K562 (cell line): ENCODE measurements around the gene UBE2D2. TPM values are rescaled to one million over a fixed set of nuclear protein-coding genes. Genes with fewer than 3 reads are reported as not detected.

ENCODE experiments used
- BRD4 ChIP-seq: fragments of 200-600 bp; sonication (generic); IDR thresholded peaks from 2 replicates; pipeline ENCODE4 v1.6.1; 2017; ENCODE audit warnings: inconsistent platforms
- CBFA2T3 ChIP-seq: fragments of 450-650 bp; IDR thresholded peaks from 2 replicates; pipeline ENCODE4 v1.6.1; 2017
- CREB5 ChIP-seq: fragments of 250-450 bp; sonication (Bioruptor Pico); IDR thresholded peaks from 2 replicates; pipeline ENCODE4 v1.5.0; 2020; ENCODE audit warnings: mild to moderate bottlenecking
- CUX1 ChIP-seq: fragments of 200-800 bp; sonication (Bioruptor generic); IDR thresholded peaks from 2 replicates; pipeline ENCODE4 v1.6.1; 2016; ENCODE audit warnings: missing genetic modification characterization, missing compliant biosample characterization
- DDX20 ChIP-seq: fragments of 450-650 bp; IDR thresholded peaks from 2 replicates; pipeline ENCODE4 v1.6.1; 2016; ENCODE audit warnings: missing genetic modification characterization, low read depth, mild to moderate bottlenecking, missing compliant biosample characterization, moderate library complexity
- ELK3 ChIP-seq: fragments of 450-650 bp; formaldehyde crosslinking; IDR thresholded peaks from 2 replicates; pipeline ENCODE4 v1.4.0; 2020; ENCODE audit warnings: mild to moderate bottlenecking
- FOXA3 ChIP-seq, 2 experiments: fragments of 450-650 bp in 1 of 2; sonication (generic) in 1 of 2; formaldehyde crosslinking; IDR thresholded peaks in 1 of 2; conservative IDR thresholded peaks in 1 of 2; 2 replicates each; pipeline versions ENCODE4 v1.4.0 to v1.8.0; 2020 to 2022; ENCODE audit warnings: mild to moderate bottlenecking in 2 of 2, missing genetic modification reagents in 1 of 2
- IRF9 ChIP-seq: fragments of 450-650 bp; IDR thresholded peaks from 2 replicates; pipeline ENCODE4 v1.6.1; 2016; ENCODE audit warnings: missing biosample characterization, missing genetic modification characterization
- MTA3 ChIP-seq: fragments of 450-650 bp; formaldehyde crosslinking; IDR thresholded peaks from 2 replicates; pipeline ENCODE4 v1.6.1; 2017; ENCODE audit warnings: mild to moderate bottlenecking, borderline replicate concordance
- PRMT5 ChIP-seq: sonication (generic); formaldehyde crosslinking; IDR thresholded peaks from 2 replicates; pipeline ENCODE4 v1.5.0; 2020; ENCODE audit warnings: missing genetic modification reagents
- STAT5A ChIP-seq: IDR thresholded peaks from 2 replicates; pipeline ENCODE4 v1.6.1; 2012; ENCODE audit warnings: low read length, inconsistent platforms, borderline replicate concordance
- STAT6 ChIP-seq: sonication (generic); formaldehyde crosslinking; IDR thresholded peaks from 2 replicates; pipeline ENCODE4 v1.8.1; 2023; ENCODE audit warnings: mild to moderate bottlenecking, missing genetic modification reagents
- ZBTB9 ChIP-seq: fragments of 450-650 bp; formaldehyde crosslinking; IDR thresholded peaks from 2 replicates; pipeline ENCODE4 v1.4.0; 2020; ENCODE audit warnings: mild to moderate bottlenecking, moderate library complexity
- ZNF707 ChIP-seq: fragments of 250-450 bp; sonication (Bioruptor Pico); conservative IDR thresholded peaks from 2 replicates; pipeline ENCODE4 v1.8.0; 2022; ENCODE audit warnings: inconsistent platforms, mild to moderate bottlenecking, moderate library complexity
- ZNF717 ChIP-seq: fragments of 250-450 bp; sonication (Bioruptor Pico); IDR thresholded peaks from 2 replicates; pipeline ENCODE4 v1.5.0; 2021
- polyA plus RNA-seq, 8 experiments: library from polyadenylated mRNA; depleted of rRNA in 4 of 8; stranded (reverse) in 5 of 8; unstranded in 3 of 8; fragments of >200 nt; fragmentation: Nextera tagmentation in 2 of 8; fragmentation: Illumina TruSeq in 1 of 8; extraction: Ambion mirVana in 2 of 8; extraction: Trizol in 1 of 8; gene quantifications; 2 replicates each; pipeline versions ENCODE4 v1.2.1 to v1.2.3, GENCODE V29; 2011 to 2014; ENCODE audit warnings: inconsistent platforms in 1 of 8, missing spikeins in 1 of 8
- total RNA-seq, 7 experiments: library from RNA; depleted of rRNA in 6 of 7; stranded (reverse); fragments of >200 nt in 6 of 7; fragmentation: Illumina TruSeq in 2 of 7; extraction: Trizol in 2 of 7; gene quantifications; 2 replicates each; pipeline versions ENCODE4 v1.2.1 to v1.2.3, GENCODE V29; 2011 to 2021; ENCODE audit warnings: low replicate concordance in 1 of 7

Gene UBE2D2
- total and polyA plus RNA-seq, 9 of the 15 experiments (the other 6 are each of a cell fraction or from before 2014, with no cell fraction given): 53.6 to 198 (median 122) TPM

GRCh38 chr5:139669662-139670368 is 108.7 kb downstream of the UBE2D2 start (continued):
- TF ChIP-seq CUX1 (CRISPR knock-in tag): no peak
- no peak for TF ChIP-seq FOXA3 (CRISPR knock-in tag; conservative IDR thresholded peaks at IDR 0.05 in 1 of 2, IDR thresholded peaks at IDR 0.05 in 1 of 2)
- TF ChIP-seq ELK3 (CRISPR knock-in tag): no peak
- TF ChIP-seq CBFA2T3: peak; percentile 98
- TF ChIP-seq CREB5 (CRISPR knock-in tag): no peak
- peak; percentile 88 for TF ChIP-seq STAT5A
- no peak for TF ChIP-seq PRMT5 (CRISPR knock-in tag)
- TF ChIP-seq BRD4: no peak
- no peak for TF ChIP-seq ZNF717 (CRISPR knock-in tag)
- TF ChIP-seq MTA3: peak; percentile 81
- no peak for TF ChIP-seq ZBTB9
- TF ChIP-seq ZNF707 (CRISPR knock-in tag): no peak
- no peak for TF ChIP-seq DDX20 (tag)
- no peak for TF ChIP-seq IRF9
- no peak for TF ChIP-seq STAT6 (CRISPR knock-in tag)
